ENCODE measurements around the gene TMEM161B. TPM values are rescaled to one million over a fixed set of nuclear protein-coding genes. Genes with fewer than 3 reads are reported as not detected.
A peak's percentile ranks its signal among the peaks of the same experiment; 100 is the strongest.
"Not testable (repeated sequence)": the region's sequence is repeated elsewhere in the genome, so short reads cannot be mapped to it uniquely, and the experiment has no call there.

TMEM161B gene
- total RNA-seq (2014; rRNA removed; shearing (Covaris generic)) = 13.8 and 15.9 TPM in 2 replicates

DNA sequence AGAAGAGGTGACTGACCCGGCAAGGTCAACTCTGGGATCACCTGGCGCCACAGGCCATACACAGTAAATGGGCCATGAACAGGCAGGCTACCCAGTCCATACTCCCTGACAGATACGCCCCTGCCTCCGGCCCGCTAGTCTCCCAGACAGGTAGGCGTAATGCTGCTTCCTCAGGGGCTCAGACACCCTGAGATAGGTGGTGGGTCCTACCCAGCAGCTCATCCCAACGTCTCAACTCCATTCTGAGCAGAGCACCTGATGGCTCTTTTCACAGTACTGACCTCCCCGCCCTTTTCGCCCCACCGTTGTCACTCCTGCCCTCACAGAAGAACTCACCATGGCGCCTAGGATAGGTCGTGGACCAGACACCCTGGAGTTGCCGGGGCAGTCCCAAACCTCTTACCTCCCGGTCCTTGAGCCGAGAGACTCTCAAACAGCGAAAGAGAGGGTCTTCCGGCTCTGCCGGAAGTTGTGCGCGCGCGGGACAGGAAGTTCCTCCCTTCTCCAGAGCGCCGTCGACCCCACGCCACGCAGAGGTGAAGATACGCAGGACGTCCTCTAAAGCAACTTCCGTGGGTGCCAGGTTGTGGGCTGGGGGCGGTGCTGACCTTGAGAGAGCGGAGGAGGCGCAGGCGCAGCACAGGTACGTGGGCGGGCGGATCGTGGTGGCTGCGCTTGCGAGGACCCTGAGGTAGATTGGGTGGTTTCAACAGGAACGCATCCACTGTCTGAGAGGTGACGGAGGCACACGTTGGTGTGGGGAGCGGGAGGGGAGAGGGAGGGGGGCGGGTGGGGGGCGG lies at the start of gene TMEM161B:
Gene TMEM161B, minus strand, starts transcription at position 461 of the 800 bp plus-strand sequence. Its CDS starts 122 bp downstream, at position 339.
- DNase-seq (ENCODE audit: low spot score) = peak; percentile 77

- DNase-seq (ENCODE audit: low spot score) = no peak
Observed at GRCh38 chr5:88304356-88304755, 35.7 kb upstream of the TMEM161B start.

DNA sequence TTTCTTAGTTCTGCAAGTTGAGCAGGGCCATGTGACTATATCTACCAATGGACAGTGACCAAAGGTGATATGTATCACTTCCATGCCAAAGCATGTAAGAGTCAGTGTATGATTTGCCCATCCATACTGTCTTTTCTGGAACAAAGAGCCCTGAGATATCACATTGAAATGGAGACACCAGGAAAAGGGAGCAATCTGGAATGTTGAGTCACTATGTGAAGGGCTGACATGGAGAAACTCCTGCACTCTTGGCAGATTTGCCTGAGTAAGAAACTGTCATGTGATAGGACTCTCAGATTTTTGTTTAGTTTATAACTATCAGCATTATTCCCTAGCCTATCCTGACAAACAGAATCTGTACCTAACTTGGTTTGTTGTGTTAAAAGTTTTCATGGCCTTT lies 29.8 kb upstream of the TMEM161B start:
- DNase-seq (ENCODE audit: low spot score) = peak; percentile 4

DNA sequence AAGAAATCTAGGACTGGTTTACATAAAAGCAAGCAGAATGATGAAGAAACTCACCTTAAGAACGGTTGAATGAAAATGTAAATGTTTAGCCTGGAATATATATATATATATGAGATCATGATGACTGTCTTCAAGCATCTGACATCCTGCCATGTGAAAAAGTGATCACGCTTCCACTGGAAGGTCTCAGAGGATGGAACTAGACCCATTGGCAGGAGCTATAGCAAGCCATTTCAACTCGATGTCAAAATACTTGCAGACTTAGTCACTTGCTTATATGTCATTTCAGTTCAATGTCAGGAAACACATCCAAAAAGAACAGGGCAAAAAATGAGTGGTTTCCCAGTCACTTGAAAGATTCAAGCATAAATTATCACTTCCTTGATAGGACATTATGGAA lies 22.2 kb upstream of the TMEM161B start:
- peak; percentile 37 for DNase-seq (ENCODE audit: low spot score)

GRCh38 chr5:88288528-88289197 lies 20.0 kb upstream of the TMEM161B start:
- DNase-seq (ENCODE audit: low spot score) = no peak

- no peak for DNase-seq (ENCODE audit: low spot score)
Observed at GRCh38 chr5:88287846-88288527, 19.3 kb upstream of the TMEM161B start.

DNA sequence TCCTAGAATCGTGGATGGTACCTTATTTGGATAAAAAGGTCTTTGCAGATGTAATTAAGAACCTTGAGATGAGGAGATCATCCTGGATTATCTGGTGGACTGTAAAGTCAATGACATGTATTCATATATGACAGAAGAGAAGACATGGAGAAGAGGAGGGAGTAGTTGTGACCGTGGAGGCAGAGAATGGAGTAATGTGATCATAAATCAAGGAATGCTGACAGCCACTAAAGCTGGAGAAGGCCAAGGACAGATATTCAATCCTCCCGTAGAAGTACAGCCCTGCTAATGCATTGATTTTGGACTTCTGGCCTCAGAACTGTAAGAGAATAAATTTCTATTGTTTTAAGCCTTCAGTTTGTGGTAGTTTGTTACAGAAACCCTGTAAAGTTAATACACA lies 18.7 kb upstream of the TMEM161B start:
- DNase-seq (ENCODE audit: low spot score) = no peak

DNA sequence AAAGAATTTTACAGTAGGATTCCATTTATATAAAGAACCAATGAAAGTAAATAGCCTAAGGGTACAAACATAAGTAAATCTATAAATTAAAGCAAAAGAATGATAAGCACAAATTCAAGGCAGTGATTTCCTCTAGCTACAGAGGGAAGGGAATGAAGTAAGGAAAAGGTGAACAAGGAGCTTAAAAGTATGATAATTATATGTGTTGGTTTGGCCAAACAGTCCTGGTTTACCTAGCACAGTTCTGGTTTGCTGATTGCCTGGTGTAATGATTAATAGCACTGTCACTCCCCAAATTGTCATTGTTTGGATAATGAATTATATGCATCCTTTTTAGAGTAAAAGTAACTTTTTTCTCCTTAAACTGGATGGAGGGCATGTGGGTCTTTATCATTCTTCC lies 15.0 kb upstream of the TMEM161B start:
- no peak for DNase-seq (ENCODE audit: low spot score)

- no peak for DNase-seq (ENCODE audit: low spot score)
Observed at GRCh38 chr5:88281322-88281721, 12.7 kb upstream of the TMEM161B start.

- DNase-seq (ENCODE audit: low spot score) = no peak
Observed at GRCh38 chr5:88279584-88279983, 10.9 kb upstream of the TMEM161B start.

DNA sequence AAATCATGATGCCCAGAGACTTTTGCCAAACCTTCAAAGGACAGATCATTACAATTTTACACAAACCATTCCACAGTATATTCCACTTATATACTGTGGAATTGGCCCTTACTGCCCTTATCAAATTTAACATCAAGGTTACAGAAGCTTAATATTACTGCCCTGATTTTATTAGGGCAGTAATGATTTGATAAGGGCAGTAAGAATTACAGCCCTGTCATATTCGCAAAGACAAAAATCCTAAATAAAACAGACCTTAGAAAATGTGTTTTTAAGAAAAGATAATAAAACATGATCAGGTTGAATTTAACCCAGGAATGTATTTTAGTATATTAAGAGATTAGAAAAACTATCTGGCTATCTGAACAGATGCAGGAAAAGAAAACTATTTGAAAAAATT lies 7.7 kb upstream of the TMEM161B start:
- no peak for DNase-seq (ENCODE audit: low spot score)

- DNase-seq (ENCODE audit: low spot score) = no peak
Observed at GRCh38 chr5:88275581-88275980, 6.9 kb upstream of the TMEM161B start.

DNA sequence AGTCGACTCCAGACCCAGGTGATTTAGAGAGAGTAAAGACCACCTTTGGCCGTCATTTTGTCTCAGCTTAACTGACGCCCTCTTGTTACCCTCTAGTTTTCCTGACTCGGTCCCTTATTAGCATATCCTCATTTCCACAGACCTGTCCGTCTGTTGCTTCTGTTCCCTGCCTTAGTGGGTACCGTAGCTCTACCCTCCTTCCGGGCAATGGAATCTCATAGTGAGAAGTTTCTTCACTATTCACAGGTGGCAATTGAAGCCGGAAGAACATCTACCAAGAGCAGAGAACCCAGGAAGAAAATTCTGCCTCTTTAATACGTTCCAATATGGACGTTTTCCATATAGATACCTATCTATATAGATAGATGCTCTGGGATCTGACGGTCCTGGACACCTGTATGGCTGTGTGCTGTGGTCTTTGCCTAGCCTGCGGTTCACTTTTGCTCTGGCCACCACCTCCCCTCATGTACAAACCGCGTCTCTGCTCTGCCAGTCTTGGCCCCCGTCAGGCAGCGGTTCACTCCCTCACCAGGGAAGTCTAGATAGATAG lies 652 bp upstream of the TMEM161B start:
- DNase-seq (ENCODE audit: low spot score) = no peak

DNA sequence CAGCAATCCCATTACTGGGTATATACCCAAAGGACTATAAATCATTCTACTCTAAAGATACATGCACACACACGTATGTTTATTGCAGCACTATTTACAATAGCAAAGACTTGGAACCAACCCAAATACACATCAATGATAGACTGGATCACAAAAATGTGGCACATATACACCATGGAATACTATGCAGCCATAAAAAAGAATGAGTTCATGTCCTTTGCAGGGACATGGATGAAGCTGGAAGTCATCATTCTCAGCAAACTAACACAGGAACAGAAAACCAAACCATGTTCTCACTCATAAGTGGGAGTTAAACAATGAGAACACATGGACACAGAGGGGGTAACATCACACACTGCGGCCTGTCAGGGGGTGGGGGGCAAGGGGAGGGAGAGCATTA lies 4.1 kb downstream of the TMEM161B start:
- DNase-seq (ENCODE audit: low spot score) = not testable (repeated sequence)

DNA sequence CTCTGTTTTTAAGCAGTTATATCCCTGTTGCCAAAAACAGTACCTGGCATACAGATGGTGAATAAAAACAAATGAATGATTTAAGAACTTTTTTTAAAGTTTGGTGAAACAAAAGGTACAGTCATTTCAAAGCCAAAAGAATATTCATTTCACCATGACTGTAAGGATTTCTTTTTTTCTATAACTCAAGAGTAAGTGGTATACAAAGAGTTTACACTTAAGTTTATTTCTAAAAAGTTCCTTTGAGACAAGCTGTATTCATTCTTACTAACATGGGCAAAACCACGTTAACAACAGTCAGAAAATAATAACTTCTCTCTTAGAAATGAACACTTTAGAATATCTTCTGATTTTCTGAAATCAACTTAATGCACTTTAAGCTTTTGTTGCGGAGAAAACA lies 5.3 kb downstream of the TMEM161B start:
- no peak for DNase-seq (ENCODE audit: low spot score)

GRCh38 chr5:88262116-88262515 lies 6.5 kb downstream of the TMEM161B start:
- DNase-seq (ENCODE audit: low spot score) = no peak

GRCh38 chr5:88258636-88259035 lies 10.0 kb downstream of the TMEM161B start:
- DNase-seq (ENCODE audit: low spot score) = no peak

DNA sequence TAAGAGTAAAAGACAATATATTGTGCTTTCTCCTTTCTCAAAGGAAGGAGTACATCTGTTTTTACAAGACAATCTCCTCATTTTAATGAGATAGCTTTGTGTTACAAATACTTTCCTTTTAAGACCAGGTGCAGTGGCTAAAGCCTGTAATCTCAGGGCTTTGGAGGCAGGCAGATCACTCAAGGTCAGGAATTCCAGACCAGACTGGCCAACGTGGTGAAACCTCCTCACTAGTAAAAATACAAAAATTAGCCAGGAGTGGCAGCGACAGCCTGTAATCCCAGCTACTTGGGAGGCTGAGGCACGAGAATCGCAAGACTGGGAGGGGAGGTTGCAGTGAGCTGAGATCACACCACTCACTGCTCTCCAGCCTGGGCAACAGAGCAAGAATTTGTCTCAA lies 11.8 kb downstream of the TMEM161B start:
- DNase-seq (ENCODE audit: low spot score) = no peak

- DNase-seq (ENCODE audit: low spot score) = no peak
Observed at GRCh38 chr5:88256037-88256436, 12.6 kb downstream of the TMEM161B start.

DNA sequence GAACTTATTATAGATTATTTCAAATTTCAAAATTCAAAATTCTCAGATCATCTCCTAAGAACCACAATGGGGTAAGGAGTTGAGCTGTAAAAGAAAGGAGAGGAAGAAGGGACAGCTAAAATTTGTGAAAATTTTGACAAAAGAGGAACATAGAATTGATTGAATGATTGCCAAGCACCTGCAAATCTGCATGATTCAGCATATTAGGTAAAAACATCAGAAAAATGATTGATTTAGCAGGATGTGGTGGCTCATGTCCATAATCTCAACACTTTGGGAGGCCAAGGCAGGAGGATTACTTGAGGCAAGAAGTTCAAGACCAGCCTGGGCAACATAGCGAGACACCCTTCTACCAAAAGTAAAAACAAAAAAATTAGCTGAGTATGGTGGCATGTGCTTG lies 14.3 kb downstream of the TMEM161B start:
- DNase-seq (ENCODE audit: low spot score) = no peak

- DNase-seq (ENCODE audit: low spot score) = peak; percentile 56
Observed at GRCh38 chr5:88251048-88251711, 17.5 kb downstream of the TMEM161B start.

DNA sequence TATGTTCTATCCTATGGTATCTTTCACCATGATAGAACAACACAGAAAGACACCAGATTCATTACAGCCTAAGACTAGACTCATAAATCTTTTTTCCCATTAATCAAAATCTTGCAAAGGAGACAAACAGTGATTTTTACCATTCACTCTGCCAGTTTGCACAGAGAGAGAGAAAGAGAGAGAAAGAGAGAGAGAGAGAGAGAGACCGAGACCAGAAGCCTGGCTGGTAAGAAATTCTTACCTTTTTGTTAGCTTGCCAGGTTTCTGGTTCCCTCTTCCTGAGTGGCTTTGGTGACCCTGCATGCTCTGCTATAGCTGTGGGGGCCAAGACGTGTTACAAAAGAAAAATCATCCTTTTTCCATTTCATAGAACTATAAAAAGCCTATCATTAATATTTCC lies 18.6 kb downstream of the TMEM161B start:
- DNase-seq (ENCODE audit: low spot score) = no peak
